ENCODE measurements around the gene CBY1. TPM values are rescaled to one million over a fixed set of nuclear protein-coding genes. Genes with fewer than 3 reads are reported as not detected.

The CBY1 gene
- polyA plus RNA-seq, 1 donor = 34.4 TPM

- no peak for DNase-seq
These were observed 6.5 kb upstream of the CBY1 start for GRCh38 chr22:38649841-38650522.

- DNase-seq = no peak
These were observed 3.6 kb upstream of the CBY1 start for GRCh38 chr22:38652859-38653258.

DNA sequence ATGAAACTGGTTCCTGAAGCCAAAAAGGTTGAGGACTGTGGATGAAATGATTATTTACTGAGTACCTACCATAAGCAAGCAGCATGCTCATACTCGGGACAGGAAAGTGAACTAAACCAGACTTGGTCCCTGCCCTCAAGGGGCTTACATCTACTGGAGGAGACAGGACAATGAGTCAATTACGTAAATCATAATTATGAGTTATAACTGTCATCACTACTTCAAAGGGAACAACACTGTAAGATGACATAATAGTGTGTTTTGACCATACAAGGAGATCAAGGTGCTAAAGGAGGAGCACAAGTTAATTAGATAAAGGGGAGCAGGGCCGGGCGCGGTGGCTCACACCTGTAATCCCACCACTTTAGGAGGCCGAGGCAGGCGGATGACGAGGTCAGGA lies 2.7 kb upstream of the CBY1 start:
- DNase-seq = no peak

DNA sequence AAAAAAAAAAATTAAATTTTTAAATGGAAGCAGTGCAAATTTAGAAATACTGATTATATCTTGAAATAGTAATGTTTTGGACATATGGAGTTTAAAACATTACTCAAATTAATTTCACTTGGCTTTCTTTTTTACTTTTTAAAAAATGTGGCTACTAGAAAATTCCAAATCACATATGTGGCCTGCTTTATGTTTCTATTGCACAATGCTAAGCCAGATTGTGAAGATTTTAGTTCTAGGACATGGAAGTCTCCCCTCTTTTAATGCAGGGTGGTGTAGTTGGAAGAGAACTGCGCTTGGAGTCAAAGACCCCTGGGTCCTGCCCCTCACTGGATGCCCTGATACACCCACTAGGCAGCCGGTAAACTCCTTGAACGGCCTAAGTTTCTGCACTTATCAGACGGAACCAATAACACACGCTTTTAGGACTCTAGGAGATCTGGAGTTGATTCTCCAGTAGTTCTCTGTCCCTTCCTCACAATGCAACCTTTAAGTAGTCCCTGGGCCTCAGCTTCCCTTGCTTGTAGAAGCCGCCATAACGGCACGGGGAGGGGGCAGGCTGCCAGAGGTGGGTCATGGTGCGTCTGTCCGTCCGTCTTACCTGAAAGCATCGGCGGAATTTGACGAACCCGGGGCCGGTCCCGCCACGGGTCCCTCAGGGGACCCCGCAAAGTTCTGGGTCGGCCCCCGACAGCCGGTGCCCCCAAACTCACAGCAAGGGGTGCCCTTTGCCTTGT lies 751 bp upstream of the CBY1 start:
- DNase-seq = peak; percentile 14

DNA sequence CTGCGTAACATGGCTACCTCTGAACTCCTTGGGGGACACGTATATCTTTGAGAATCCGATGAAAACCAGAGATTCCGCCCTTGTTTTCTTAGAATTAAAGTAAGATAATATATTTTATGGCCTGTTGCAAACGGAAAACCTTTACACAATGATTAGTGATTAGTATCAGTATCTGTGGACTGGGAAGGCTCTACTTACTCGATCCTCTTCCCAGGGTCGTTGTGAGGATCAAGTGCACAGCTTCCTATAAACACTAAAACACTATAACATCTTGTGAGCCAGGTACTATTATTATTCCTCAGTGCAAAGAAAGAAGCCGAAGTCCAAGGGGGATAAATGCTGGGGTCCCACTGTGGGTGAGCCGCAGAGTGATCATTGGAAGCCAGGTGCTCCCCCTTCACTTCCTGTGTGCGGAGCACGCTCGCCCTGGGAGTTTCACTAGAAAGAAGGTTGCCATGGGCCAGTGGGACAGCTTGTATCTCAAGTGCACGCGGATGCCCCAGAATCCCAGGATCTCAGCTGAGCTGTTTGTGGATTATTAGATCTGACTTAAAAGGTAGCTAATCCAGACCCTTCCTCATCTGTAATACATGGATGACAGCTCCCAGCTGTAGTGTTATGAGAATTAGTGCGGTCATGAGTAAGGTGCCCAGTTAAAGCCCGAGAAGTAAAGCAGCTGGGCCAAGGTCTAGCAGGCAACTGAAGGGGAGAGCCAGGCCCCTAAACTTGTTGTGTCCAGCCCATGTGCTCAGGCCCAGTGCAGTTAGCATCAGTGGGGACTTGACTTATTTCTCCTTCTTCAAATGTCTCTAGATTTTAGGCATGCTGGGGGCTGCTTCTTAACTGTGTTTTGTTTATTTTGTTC lies 839 bp downstream of the CBY1 start:
- DNase-seq = no peak

GRCh38 chr22:38674888-38675287 lies 18.4 kb downstream of the CBY1 start:
- no peak for DNase-seq

DNA sequence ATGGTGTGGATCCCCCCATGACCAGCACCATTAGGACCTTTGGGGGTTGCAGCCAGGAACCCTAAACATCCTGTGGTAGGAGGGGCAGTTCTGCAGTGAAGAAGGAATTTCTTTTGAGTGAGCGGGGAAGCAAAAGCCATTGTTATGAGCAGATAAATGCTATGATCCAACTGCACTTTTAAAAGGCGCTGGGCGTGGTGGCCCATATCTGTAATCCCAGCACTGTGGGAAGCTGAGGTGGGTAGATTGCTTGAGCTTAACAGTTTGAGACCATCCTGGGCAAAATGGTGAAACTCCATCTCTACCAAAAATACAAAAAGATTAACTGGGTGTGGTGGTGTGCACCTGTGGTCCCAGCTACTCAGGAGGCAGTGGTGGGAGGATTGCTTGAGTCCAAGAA lies 19.4 kb downstream of the CBY1 start:
- DNase-seq = no peak

GRCh38 chr22:38681582-38682335 lies 25.3 kb downstream of the CBY1 start, which contains the start of gene TOMM22:
Gene TOMM22, plus strand, starts transcription at chr22:38681957. Its CDS starts 22 bp downstream, at chr22:38681979.
- peak; percentile 91 for DNase-seq

DNA sequence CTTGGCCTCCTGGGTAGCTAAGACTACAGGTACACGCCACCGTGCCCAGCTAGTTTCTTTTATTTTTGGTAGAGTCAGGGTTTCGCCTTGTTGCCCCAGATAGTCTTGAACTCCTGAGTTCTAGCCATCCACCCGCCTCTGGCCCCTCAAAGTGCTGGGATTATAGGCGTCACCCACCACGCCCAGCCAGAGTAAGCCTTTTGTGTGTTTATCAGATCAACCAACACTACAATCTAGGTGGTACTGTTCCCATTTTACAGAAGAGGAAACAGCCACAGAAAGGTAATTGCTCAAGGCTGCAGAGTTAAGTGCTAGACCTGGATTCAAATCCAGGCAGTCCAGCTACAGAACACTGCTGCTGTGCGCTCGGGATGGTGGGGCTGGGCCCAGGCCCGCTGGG lies 28.5 kb downstream of the CBY1 start:
- DNase-seq = no peak

DNA sequence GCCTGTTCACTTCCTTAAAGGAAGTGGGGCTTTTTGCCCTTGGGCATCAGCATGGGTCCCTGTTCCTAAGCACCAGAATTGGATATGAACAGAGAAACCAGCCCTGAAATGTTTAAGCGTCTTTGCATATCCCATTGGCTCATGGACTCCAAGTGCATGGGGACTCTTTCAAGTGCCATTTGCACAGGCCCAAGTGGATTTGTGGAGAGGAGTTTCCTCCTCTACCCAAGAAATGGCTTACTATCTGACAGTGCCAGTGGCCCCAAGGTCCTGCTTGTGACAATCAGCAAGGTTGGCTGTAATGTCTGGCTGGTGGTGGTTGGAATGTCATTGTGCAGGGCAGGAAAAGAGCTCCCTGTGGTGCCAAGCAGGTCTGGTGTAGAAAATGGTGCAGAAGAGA lies 29.3 kb downstream of the CBY1 start:
- DNase-seq = no peak

DNA sequence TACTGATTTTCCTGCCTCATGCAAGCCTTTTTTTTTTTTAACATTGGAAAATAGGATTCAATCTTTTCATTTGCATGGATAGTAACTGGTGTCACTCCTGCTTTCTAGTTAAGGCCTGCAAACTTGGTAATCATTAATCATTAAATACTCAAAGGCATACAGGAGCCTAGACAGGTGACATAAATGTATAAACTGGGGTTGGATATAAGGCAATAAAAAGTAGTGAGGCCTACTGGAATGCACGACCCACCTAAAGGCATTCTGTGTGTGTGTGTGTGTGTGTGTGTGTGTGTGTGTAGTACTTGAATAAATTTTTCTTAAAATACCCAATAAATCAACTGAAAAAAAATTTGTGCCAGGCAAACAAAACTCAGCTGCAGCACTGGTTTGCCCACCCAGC lies 33.2 kb downstream of the CBY1 start:
- no peak for DNase-seq

GRCh38 chr22:38694049-38694448 lies 37.6 kb downstream of the CBY1 start:
- DNase-seq = no peak

- DNase-seq = no peak
These were observed 38.5 kb downstream of the CBY1 start for GRCh38 chr22:38694940-38695339.

- DNase-seq = no peak
These were observed 40.4 kb downstream of the CBY1 start for GRCh38 chr22:38696606-38697424.

GRCh38 chr22:38697425-38698089 lies 41.1 kb downstream of the CBY1 start:
- no peak for DNase-seq

DNA sequence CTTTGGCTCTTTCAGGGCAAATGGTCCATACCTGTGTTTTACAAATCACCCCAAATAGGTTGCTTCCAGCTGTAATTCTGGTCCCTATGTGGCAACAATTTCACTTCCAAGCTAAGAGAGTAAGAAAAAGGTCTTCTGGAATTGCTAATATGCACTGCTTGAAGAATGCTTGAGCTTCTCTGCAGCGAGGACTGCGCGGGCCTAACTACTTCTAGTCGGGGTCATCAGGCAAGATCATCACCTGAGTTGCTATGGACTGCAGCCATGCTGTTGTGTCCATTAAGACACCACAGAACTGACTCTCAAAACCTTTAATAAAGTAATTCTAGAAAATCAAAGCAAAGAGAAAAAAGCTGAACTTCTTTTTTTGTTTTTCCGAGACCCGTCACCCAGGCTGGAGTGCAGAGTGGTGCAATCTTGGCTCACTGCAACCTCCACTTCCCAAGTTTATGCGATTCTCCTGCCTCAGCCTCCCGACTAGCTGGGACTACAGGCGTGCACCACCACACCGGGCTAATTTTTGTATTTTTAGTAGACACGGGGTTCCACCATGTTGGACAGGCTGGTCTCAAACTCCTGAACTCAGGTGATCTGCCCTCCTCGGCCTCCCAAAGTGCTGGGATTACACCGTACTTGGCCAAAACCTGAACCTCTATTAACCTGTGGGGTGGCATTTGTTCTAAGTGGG lies 42.1 kb downstream of the CBY1 start:
- DNase-seq = no peak

GRCh38 chr22:38699143-38699542 lies 42.7 kb downstream of the CBY1 start:
- no peak for DNase-seq

DNA sequence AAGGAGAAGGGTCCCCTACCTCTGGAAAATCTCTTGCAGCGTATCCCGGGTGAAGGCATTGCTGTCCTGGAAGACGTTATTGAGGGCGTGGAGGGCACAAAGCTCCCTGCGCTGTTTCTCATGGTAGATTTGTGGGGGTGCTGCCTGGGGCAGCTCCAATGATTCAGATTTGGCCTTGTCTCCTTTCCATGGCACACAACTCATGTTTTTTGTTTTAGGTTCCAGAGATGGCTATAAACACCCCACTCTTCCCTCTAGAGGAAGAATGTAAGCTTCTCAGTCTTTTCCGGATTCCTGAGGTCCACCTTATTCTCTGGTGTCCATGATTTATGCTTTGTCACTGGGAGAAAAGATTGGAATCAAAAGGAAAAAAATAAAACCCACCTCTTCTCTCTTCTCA lies 43.3 kb downstream of the CBY1 start:
- no peak for DNase-seq

- DNase-seq = no peak
These were observed 43.9 kb downstream of the CBY1 start for GRCh38 chr22:38700270-38700788.
